CD14-positive monocyte (primary cell): ENCODE measurements around the gene DNAJC27. TPM values are rescaled to one million over a fixed set of nuclear protein-coding genes. Genes with fewer than 3 reads are reported as not detected.

Experiments used
- DNase-seq, 3 donors: peaks; one replicate each; pipeline ENCODE4 v3.0.0-alpha.2; 2011 to 2022
- H2AFZ ChIP-seq: 2 replicates; pipeline ENCODE4 v1.6.0; 2012; ENCODE audit warnings: mild to moderate bottlenecking, low read depth, low read length, inconsistent platforms; ENCODE audit not compliant: insufficient read depth, poor library complexity, severe bottlenecking
- H3K27ac ChIP-seq, 2 donors: 1 replicate in 1 of 2; 2 replicates in 1 of 2; pipeline ENCODE4 v1.5.1; 2012 to 2013; ENCODE audit warnings: low read length in 2 of 2, control low read depth in 1 of 2, inconsistent platforms in 1 of 2, low read depth in 1 of 2, mild to moderate bottlenecking in 1 of 2
- H3K27me3 ChIP-seq, 2 donors: one replicate each; pipeline versions ENCODE4 v1.6.0 to v1.6.1; 2011 to 2013; ENCODE audit warnings: low read length in 2 of 2; ENCODE audit not compliant: control insufficient read depth in 2 of 2, insufficient read depth in 2 of 2
- H3K36me3 ChIP-seq, 2 donors: replicated peaks in 1 of 2; 1 replicate in 1 of 2; 2 replicates in 1 of 2; pipeline versions ENCODE4 v1.5.1 to v1.6.1; 2012 to 2013; ENCODE audit warnings: low read length in 2 of 2, control low read depth in 1 of 2, inconsistent platforms in 1 of 2, mild to moderate bottlenecking in 1 of 2; ENCODE audit not compliant: insufficient read depth in 2 of 2, control insufficient read depth in 1 of 2
- H3K4me1 ChIP-seq, 2 donors: 1 replicate in 1 of 2; 2 replicates in 1 of 2; pipeline versions ENCODE4 v1.5.1 to v1.6.1; 2012 to 2013; ENCODE audit warnings: low read length in 2 of 2, control low read depth in 1 of 2, inconsistent platforms in 1 of 2, mild to moderate bottlenecking in 1 of 2, moderate library complexity in 1 of 2; ENCODE audit not compliant: insufficient read depth in 2 of 2, control insufficient read depth in 1 of 2
- H3K4me2 ChIP-seq: replicated peaks from 2 replicates; pipeline ENCODE3; 2012; ENCODE audit warnings: low read length, moderate library complexity, mild to moderate bottlenecking; ENCODE audit not compliant: poor library complexity, severe bottlenecking; ENCODE audit errors: extremely low read depth
- H3K4me3 ChIP-seq, 3 experiments: fragments of 200-600 bp in 1 of 3; sonication (generic) in 1 of 3; replicated peaks in 1 of 3; 1 replicate in 2 of 3; 2 replicates in 1 of 3; pipeline ENCODE4 v1.5.1; 2011 to 2013; ENCODE audit warnings: low read length in 3 of 3, mild to moderate bottlenecking in 3 of 3, control low read depth in 2 of 3, low read depth in 2 of 3, inconsistent platforms in 1 of 3, moderate library complexity in 1 of 3
- H3K79me2 ChIP-seq: 2 replicates; pipeline ENCODE4 v1.6.0; 2012; ENCODE audit warnings: mild to moderate bottlenecking, control low read depth, inconsistent platforms, low read length, moderate library complexity; ENCODE audit not compliant: insufficient read depth
- H3K9ac ChIP-seq: 2 replicates; pipeline ENCODE4 v1.6.0; 2017; ENCODE audit warnings: low read length, mild to moderate bottlenecking; ENCODE audit not compliant: insufficient read depth, poor library complexity, severe bottlenecking
- H3K9me3 ChIP-seq, 2 donors: replicated peaks in 1 of 2; 1 replicate in 1 of 2; 2 replicates in 1 of 2; pipeline versions ENCODE4 v1.5.1 to v1.6.1; 2012 to 2013; ENCODE audit warnings: low read length in 2 of 2, control low read depth in 1 of 2; ENCODE audit not compliant: control insufficient read depth in 1 of 2, insufficient read depth in 1 of 2
- H4K20me1 ChIP-seq: 2 replicates; pipeline ENCODE4 v1.6.0; 2012; ENCODE audit warnings: mild to moderate bottlenecking, low read length, control low read depth, moderate library complexity; ENCODE audit not compliant: insufficient read depth
- H3K27ac Mint-ChIP-seq, 7 donors: one replicate each; pipeline ENCODE4 v1.8.0; 2020; ENCODE audit warnings: mild to moderate bottlenecking in 7 of 7, mixed read lengths in 7 of 7, moderate library complexity in 6 of 7, inconsistent platforms in 2 of 7
- H3K27me3 Mint-ChIP-seq, 3 donors: one replicate each; pipeline ENCODE4 v1.8.0; 2021 to 2022; ENCODE audit warnings: low read depth in 3 of 3, mild to moderate bottlenecking in 3 of 3, mixed read lengths in 3 of 3, moderate library complexity in 3 of 3, inconsistent platforms in 1 of 3
- H3K36me3 Mint-ChIP-seq, 2 donors: one replicate each; pipeline ENCODE4 v1.8.0; 2020; ENCODE audit warnings: mixed read lengths in 2 of 2, inconsistent platforms in 1 of 2, mild to moderate bottlenecking in 1 of 2
- H3K4me1 Mint-ChIP-seq: one replicate; pipeline ENCODE4 v1.8.0; 2020; ENCODE audit warnings: mild to moderate bottlenecking, mixed read lengths
- H3K4me3 Mint-ChIP-seq, 2 donors: one replicate each; pipeline ENCODE4 v1.8.0; 2020; ENCODE audit warnings: mild to moderate bottlenecking in 2 of 2, mixed read lengths in 2 of 2, moderate library complexity in 1 of 2
- H3K9me3 Mint-ChIP-seq, 7 donors: one replicate each; pipeline ENCODE4 v1.8.0; 2020 to 2022; ENCODE audit warnings: mixed read lengths in 7 of 7, mild to moderate bottlenecking in 6 of 7, moderate library complexity in 6 of 7, inconsistent platforms in 2 of 7
- WGBS: methylation state at CpG from one replicate; pipeline ENCODE4 v1.1.5; 2013; ENCODE audit warnings: missing lambda C conversion rate; ENCODE audit not compliant: insufficient coverage; 5-methylcytosine and 5-hydroxymethylcytosine counted together
- intact Hi-C, 2 donors: fragments of 100-400 bp; cut with micrococcal nuclease; formaldehyde crosslinking; loops; one replicate each; pipeline versions ENCODE4 v1.15.0 to v1.15.1; 2023
- polyA plus RNA-seq, 3 donors: library from polyadenylated mRNA; depleted of rRNA in 1 of 3; unstranded in 2 of 3; stranded (reverse) in 1 of 3; fragments of 300-500 nt in 2 of 3; fragments of >200 nt in 1 of 3; fragmentation: Illumina TruSeq in 2 of 3; gene quantifications; 1 replicate in 2 of 3; 2 replicates in 1 of 3; pipeline ENCODE4 v1.2.3, GENCODE V29; 2012 to 2021
- TF ChIP-seq, protein P1 (sequence below): fragments of 200-600 bp; IDR thresholded peaks from one replicate; pipeline ENCODE4 v1.8.0; 2022; ENCODE audit warnings: antibody characterized with exemption, mild to moderate bottlenecking

Gene DNAJC27
- polyA plus RNA-seq, 3 donors = 0.86 to 2.8 (median 2.2) TPM

DNA sequence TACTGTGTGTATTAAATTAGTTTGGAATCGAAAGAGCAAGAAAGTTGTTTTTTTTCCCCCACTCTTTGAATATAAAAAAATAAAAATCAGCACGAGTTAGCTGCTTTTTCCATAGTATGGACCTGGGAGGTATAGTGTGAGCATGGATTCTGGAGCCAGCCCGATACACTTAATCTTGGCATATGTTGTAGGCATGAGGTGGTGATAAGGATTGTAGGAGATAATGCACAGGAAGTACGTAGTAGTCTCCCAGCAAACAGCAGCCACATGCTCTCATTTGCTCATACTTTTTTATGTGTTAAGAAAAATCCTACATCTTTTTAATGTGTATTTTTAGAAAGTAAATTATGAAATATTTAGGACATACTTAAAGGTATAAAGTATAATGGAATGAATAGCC is 2.1 kb upstream of the DNAJC27 start:
- WGBS = no CpG with 5 or more reads among the region's 4 CpGs
- no peak overlapping the region for H3K27ac Mint-ChIP-seq

DNA sequence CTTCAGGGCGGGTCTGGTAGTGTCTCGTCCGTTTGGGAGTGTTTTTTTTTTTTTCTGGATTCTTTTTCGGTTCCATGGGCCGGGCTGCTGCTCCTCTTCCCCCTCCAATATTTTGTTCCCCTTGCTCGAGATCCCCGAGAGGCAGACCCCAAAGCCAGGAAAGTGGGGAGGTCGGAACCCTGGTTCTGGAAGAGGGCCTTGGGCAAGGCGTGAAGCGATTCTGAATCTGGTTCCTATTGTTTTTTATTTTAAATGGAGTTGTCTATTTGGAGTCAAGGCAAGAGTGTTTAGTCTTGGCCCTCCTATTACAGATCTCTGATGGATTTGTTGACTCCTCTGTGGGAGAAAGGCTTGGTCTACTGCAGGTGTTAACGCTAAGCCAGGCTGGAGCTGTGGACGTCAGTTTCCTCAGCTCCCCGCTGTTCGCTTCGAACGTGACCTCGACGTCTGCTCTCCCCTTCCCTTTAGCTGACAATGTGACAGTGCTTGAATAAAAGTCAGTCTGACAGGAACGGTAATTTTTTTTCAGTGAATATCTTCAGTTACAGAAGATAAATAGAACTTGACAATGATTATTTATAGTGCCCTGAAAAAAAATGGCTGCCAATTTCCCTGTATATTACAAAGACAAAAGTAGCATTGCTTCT is 683 bp upstream of the DNAJC27 start:
- Histone ChIP-seq H3K79me2 (peaks cover 30% of the 10 kb centered on the region), H3K36me3 (no peaks in the 10 kb centered on the region), H3K4me2 (peak overlapping the region; percentile 71), H2AFZ (peak overlapping the region; percentile 84), H4K20me1 (no peaks in the 10 kb centered on the region), H3K27ac (peak overlapping the region; percentile 95 to 96), H3K9me3 (no peaks in the 10 kb centered on the region), H3K27me3 (no peaks in the 10 kb centered on the region), H3K9ac (peak overlapping the region; percentile 96), H3K4me3 (peak overlapping the region; percentile 64 to 84 (median 76)), H3K4me1 (peaks cover 6 to 26% of the 10 kb centered on the region in 2 donors)
- intact Hi-C loops = loop anchor here (2.0 to 5.0 kb wide), 3 partner anchors 70 to 180 kb away; partner anchors contain the start of genes CENPO (in 1 of the 2), EFR3B (in 1 of the 2) and PTRHD1 (in 1 of the 2)
- DNase-seq = peak; percentile 21 to 43 (median 31)
- H3K4me3 Mint-ChIP-seq = peak overlapping the region; percentile 92 to 97
- H3K4me1 Mint-ChIP-seq = peaks cover 13% of the 10 kb centered on the region
- TF ChIP-seq, protein P1, sequence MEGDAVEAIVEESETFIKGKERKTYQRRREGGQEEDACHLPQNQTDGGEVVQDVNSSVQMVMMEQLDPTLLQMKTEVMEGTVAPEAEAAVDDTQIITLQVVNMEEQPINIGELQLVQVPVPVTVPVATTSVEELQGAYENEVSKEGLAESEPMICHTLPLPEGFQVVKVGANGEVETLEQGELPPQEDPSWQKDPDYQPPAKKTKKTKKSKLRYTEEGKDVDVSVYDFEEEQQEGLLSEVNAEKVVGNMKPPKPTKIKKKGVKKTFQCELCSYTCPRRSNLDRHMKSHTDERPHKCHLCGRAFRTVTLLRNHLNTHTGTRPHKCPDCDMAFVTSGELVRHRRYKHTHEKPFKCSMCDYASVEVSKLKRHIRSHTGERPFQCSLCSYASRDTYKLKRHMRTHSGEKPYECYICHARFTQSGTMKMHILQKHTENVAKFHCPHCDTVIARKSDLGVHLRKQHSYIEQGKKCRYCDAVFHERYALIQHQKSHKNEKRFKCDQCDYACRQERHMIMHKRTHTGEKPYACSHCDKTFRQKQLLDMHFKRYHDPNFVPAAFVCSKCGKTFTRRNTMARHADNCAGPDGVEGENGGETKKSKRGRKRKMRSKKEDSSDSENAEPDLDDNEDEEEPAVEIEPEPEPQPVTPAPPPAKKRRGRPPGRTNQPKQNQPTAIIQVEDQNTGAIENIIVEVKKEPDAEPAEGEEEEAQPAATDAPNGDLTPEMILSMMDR = no peak
- H3K9me3 Mint-ChIP-seq = no peaks in the 10 kb centered on the region
- 0% methylated on average over 1 of the region's 19 CpGs for WGBS
- H3K27me3 Mint-ChIP-seq = no peaks in the 10 kb centered on the region
- peak overlapping the region; percentile 99 to 100 (median 100) for H3K27ac Mint-ChIP-seq
- no peaks in the 10 kb centered on the region for H3K36me3 Mint-ChIP-seq

More for the DNA sequence above, 2.1 kb upstream of the DNAJC27 start:
- peaks cover 13% of the 10 kb centered on the region for H3K4me1 Mint-ChIP-seq
- Histone ChIP-seq H3K27ac (no peak overlapping the region), H2AFZ (no peak overlapping the region), H3K79me2 (peaks cover 30% of the 10 kb centered on the region), H3K4me3 (no peak overlapping the region), H3K36me3 (no peaks in the 10 kb centered on the region), H4K20me1 (no peaks in the 10 kb centered on the region), H3K9ac (no peak overlapping the region), H3K4me2 (no peak overlapping the region), H3K4me1 (peaks cover 6 to 26% of the 10 kb centered on the region in 2 donors), H3K27me3 (no peaks in the 10 kb centered on the region), H3K9me3 (no peaks in the 10 kb centered on the region)
- H3K36me3 Mint-ChIP-seq = no peaks in the 10 kb centered on the region
- TF ChIP-seq, protein P1 = no peak
- no peak overlapping the region for H3K4me3 Mint-ChIP-seq
- DNase-seq = no peak
- H3K9me3 Mint-ChIP-seq = no peaks in the 10 kb centered on the region
- intact Hi-C loops = loop anchor here (2.0 to 5.0 kb wide), 3 partner anchors 68 to 182 kb away; partner anchors contain the start of genes CENPO (in 1 of the 2), EFR3B (in 1 of the 2) and PTRHD1 (in 1 of the 2)
- no peaks in the 10 kb centered on the region for H3K27me3 Mint-ChIP-seq
